ENCODE data around the gene PDE6C.

Gene PDE6C

GRCh38 chr10:93612311-93612710, at the start of gene PDE6C:
PDE6C (plus strand) TSS chr10:93612537; CDS start chr10:93612726, 189 bp downstream.
- DNase-seq (ENCODE audit: low read depth in 1 of 2, low spot score in 1 of 2), result no peak

GRCh38 chr10:93565446-93565845, 46.9 kb upstream of the PDE6C start:
- no peak for DNase-seq (ENCODE audit: low read depth in 1 of 2, low spot score in 1 of 2)

GRCh38 chr10:93566435-93567276, 45.7 kb upstream of the PDE6C start, which contains the start of gene FFAR4:
FFAR4 (plus strand) TSS chr10:93566665; CDS start chr10:93566721, 56 bp downstream.
- DNase-seq (ENCODE audit: low read depth in 1 of 2, low spot score in 1 of 2), result no peak

DNA sequence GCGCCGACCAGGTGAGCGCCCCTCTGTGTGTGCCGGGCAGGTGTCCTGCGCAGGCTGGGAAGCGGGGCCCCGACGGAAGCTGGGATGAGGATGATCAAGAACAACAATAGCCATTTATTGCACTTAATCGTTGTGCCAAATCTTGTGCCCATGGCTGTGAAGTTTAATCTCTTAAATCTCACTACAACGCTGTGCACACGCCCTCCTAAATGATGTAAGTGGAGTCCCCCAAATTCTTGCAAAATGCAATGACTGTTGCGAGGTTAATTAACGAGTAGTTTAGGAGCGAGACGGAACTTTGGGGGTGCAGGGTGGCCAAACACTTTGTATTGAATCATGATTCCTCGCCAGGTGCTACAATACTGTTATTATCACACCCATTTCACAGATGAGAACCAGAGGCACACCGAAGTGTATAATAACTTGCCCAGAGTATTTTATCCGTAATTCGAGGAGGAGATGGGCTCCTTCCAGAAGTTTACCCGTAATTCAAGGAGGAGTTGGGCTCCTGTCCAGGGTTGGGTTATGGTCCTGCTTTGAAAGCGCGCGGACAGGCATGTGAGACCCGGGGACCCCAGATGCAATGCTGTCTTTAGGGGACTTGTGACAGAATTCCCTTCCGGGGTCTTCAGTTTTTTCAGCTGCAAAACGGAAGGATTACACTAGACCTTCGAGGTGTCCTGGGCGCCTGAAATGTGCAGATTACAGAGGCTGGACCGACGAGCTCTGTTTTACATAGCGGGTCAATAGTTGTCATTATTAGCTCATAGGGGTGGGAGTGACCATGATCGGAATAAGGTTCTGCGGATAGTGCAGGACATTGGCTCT, 44.8 kb upstream of the PDE6C start:
- no peak for DNase-seq (ENCODE audit: low read depth in 1 of 2, low spot score in 1 of 2)

GRCh38 chr10:93568105-93568390, 44.3 kb upstream of the PDE6C start:
- DNase-seq (ENCODE audit: low read depth in 1 of 2, low spot score in 1 of 2), result no peak

- DNase-seq (ENCODE audit: low read depth in 1 of 2, low spot score in 1 of 2), result no peak
Measured at GRCh38 chr10:93570383-93570782, 42.0 kb upstream of the PDE6C start.

DNA sequence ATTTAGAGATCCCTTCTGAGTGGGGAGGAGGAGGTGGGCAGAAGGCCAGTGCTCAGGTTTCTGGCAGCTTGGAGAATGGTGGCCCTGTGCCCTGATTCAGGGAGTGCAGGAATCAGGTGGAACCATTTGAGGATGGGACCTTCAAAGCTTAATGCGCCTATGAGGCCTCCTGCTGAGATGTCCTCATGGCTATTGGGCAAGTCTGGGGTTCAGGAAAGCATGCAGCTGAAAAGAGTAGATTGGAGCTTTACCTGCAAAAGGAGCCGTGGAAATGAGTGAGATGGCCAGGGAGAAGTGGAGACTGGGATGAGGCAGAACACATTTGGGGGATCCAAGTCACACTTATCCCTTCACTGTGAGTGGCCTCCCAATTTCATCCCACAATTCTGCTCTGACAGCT, 39.7 kb upstream of the PDE6C start:
- DNase-seq (ENCODE audit: low read depth in 1 of 2, low spot score in 1 of 2), result no peak

GRCh38 chr10:93573051-93573909, 39.1 kb upstream of the PDE6C start:
- no peak for DNase-seq (ENCODE audit: low read depth in 1 of 2, low spot score in 1 of 2)

DNA sequence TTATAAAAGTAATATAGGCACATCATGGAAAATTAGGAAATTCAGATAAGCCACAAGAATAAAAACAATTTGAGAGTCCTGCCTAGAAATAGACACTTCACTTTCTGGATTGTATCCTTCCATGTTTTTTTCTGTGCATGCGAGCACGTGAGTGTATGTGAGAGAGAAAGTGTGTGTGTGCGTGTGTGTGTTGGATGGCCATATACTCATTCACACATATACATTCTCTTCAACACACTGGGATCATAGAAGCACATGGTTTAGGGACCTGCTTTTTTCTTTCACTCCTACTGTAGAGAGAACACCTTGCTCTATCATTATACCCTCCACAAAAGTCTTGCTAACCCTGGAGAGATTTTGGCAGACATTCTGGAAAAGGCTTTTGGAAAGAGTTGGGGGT, 38.4 kb upstream of the PDE6C start:
- DNase-seq (ENCODE audit: low read depth in 1 of 2, low spot score in 1 of 2), result no peak

- no peak for DNase-seq (ENCODE audit: low read depth in 1 of 2, low spot score in 1 of 2)
Measured at GRCh38 chr10:93576888-93577287, 35.4 kb upstream of the PDE6C start.

DNA sequence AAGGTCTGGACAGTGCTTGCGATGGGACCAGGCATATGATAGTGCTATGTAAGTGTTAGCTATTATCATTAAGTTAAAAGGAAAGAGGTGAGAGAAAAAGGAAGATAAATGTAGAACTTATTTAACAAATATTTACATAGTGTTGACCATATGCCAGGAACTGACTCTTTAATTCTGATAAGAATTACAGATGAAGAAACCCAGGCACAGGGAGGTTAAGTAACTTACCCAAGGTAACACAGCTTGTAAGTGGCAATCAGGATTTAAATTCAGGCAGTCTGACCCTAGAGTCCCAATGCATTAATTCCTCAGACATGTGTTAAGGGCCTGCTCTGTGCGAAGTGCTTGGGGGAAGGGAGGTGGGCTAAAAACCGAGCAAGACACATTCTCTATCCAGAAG, 34.8 kb upstream of the PDE6C start:
- DNase-seq (ENCODE audit: low read depth in 1 of 2, low spot score in 1 of 2), result no peak

DNA sequence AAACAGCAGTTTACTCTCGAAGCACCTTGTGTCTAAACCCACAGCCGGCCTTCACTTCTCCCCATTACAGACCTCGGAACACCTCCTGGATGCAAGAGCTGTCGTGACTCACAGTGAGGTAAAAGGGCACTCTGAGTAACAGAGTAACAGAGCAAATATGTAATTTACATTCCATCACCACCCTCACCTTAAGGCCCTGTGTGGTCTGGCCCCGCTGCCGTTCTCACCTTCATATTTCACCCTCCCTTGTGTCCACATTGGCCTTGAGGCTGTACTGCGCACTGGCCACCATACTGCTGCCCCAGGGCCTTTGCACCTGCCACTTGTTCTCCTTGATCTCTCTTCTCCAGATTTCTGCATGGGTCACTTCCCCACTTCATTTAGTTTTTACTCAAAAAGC, 33.2 kb upstream of the PDE6C start:
- DNase-seq (ENCODE audit: low read depth in 1 of 2, low spot score in 1 of 2), result no peak

DNA sequence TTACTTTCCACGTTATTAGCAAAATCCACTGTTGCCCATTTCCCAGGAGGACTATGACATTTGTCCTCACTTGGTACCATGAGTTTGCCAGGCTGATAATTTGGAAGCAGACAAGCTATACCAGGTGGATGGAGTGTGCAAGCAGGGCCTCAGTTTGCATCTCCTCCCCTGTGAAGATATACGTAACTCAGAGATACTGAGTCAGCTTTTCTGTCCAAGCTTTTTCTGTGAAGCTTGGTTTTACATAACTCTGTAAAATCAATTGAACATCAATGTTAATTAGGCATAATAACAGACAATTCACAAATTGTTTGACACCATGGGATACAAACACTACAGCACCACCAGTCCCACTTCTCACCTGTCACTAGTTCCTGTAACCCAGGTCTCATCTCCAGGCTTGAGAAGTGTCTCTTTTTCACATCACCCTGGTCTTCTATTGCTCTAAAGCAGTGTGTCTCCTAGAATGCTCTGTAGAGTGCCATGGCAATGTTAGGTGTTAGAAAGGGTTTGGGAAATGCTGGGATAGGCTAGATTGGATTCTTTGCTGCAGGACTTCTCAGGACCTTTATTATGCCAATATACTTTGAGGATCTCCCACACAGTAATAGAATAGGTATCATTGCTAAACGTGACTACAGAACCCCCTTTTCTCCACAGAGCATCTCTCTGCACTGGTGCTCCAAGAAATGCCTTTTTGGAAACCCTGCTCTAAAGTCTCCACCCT, 32.2 kb upstream of the PDE6C start:
- DNase-seq (ENCODE audit: low read depth in 1 of 2, low spot score in 1 of 2), result no peak

DNA sequence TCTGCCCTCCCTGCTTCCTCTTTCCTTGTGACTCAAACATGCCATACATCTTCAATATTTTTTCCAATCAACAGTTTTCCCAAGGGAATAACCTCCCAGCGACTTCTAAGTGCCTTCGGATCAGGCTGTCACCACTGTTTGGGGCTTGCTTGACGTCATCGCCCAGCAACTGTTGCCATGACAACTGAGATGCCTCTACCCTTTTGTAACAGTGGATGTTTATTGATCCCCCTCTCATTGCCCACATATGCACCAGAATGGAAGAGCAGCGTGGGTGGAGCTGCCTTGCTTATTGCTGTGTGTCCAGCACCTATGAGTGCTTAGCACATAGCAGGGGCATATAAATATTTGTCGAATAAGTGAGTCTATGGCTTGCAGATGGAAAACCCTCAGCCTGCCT, 31.5 kb upstream of the PDE6C start:
- no peak for DNase-seq (ENCODE audit: low read depth in 1 of 2, low spot score in 1 of 2)

DNA sequence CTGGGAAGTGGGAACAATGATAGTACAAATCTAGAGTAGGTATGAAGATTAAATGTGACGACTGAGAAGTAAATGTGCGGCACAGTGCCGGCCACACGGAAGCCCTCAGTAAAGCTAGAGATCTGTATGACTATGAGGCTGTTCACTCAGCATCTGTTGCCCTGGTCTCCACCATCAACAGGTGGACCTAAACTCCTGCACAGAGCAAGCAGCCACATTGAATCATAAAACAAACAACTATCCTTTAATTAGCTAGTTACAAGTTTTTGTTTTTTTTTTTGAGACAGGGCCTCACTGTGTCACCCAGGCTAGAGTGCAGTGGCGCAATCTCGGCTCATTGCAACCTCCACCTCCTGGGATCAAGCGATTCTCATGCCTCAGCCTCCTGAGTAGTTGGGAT, 27.9 kb upstream of the PDE6C start:
- no peak for DNase-seq (ENCODE audit: low read depth in 1 of 2, low spot score in 1 of 2)

DNA sequence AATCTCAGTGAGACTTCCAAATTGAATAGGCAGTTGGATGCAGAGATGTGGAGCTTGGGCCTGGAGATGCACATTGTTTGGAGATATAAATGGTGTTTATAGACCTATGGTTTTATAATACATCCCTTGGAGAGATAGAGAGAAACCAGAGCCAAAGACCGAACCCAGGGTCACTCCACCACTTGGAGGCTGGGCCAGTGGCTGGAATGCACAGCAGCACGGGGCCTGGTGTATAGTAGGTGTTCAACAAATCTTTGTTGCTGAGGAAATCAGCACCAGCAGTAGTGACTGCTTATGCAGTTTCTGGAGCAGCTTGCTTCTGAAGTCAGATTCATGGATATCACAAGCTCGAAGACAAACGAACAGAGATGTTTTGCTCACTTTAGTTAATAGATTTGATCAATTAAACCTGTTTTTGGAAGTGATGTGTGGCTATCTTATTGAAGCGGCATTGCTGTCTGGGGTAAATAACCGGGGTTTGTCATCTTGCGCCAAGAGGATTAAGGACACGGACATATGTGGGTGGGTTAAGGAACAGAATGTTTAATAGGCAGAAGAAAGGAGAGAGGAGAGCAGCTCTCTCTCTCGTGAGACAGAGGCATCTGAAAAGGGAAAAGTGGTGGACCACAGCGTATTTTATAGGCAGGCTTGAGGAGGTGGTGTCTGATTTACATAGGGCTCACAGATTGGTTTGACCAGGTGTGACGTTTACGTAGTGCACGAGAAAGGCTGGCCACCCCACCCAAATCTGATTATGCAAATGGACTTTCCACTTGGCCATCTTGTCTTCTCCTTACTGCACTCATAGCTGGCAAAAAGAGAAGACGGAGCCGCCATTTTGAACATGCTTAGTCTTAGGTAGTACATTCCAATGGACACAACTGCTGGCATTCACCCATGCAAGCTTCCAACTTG, 22.4 kb upstream of the PDE6C start:
- no peak for DNase-seq (ENCODE audit: low read depth in 1 of 2, low spot score in 1 of 2)

GRCh38 chr10:93590638-93591037, 21.7 kb upstream of the PDE6C start:
- DNase-seq (ENCODE audit: low read depth in 1 of 2, low spot score in 1 of 2), result no peak

DNA sequence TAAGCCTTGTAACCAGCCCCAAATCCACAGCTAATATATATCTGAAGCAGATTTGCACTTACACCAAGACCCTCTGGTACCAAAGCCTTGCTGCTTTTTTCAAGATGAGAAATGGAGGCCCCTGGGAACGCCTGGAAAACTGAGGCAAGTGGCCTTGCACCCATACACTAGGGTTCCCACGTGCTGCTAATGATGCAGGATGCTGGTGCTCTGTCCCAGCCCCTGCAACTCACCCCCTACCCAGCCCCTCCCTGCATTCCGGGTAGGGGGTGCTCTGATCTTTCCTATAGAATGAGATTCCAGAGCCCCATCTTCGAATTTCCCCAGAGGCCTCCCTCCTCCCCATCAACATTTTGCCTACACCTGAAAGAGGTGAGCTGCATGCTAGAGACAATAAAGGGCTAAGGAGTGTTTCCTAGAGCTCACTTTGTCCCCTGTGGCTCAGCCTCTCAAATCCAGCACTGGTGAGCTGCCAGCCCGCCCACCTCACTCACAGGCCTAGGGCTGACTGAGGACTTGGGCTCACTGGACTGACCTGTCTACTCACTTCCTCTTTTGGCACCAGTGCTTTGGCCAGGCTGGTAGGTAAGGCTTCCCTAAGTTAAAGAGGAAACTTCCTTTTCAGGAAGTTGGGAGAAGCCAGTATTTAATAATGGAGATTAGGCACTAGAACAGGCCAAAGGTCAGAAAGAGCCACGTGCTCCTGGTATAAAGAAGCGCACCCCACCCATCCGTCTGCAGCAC, 21.1 kb upstream of the PDE6C start:
- DNase-seq (ENCODE audit: low read depth in 1 of 2, low spot score in 1 of 2), result no peak

DNA sequence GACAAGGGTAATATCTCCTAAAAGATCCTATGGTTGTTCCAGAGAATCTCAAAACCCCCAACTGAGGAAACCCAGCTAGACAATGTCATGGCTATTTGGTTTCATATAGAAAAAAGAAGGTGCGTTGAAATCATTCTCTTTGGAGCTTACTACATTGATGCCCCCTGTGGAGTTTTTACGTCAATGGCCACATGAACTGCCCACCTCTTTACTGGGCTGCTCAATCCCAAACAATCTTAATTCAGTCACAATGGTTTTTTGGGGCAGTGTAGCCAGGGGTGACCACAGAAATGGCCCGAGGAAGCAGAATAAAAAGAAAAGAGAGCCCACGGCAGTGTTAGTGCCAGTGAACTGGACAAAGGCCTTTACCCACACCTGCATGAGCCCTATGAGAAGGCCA, 19.1 kb upstream of the PDE6C start:
- DNase-seq (ENCODE audit: low read depth in 1 of 2, low spot score in 1 of 2), result no peak

All from activated CD4-positive, alpha-beta T cell treated with anti-CD3 and anti-CD28 coated beads, Interleukin-2, amount 50 U/mL, for 24 hours (primary cell).